Ovary (tissue), 9 donors: ENCODE results near the gene NGRN. TPM values are rescaled to one million over a fixed set of nuclear protein-coding genes. Genes with fewer than 3 reads are reported as not detected.
A peak's percentile ranks its signal among the peaks of the same experiment; 100 is the strongest.
"Not testable (repeated sequence)": the region's sequence is repeated elsewhere in the genome, so short reads cannot be mapped to it uniquely, and the experiment has no call there.

Experiments used
- DNase-seq, 5 donors: peaks; one replicate each; pipeline ENCODE4 v3.0.0-alpha.2; 2019 to 2020
- H3K27ac ChIP-seq, 2 donors: fragments of 200-600 bp; one replicate each; pipeline versions ENCODE4 v1.5.1 to v1.8.0; 2019 to 2022
- H3K27me3 ChIP-seq: fragments of 200-600 bp; one replicate; pipeline ENCODE4 v1.8.0; 2022
- H3K36me3 ChIP-seq: fragments of 200-600 bp; sonication (generic); one replicate; pipeline ENCODE4 v1.5.1; 2019
- H3K4me1 ChIP-seq: one replicate; pipeline ENCODE4 v1.8.1; 2013; ENCODE audit warnings: mild to moderate bottlenecking, moderate library complexity; ENCODE audit not compliant: insufficient read depth
- H3K4me3 ChIP-seq: fragments of 200-600 bp; sonication (generic); one replicate; pipeline ENCODE4 v1.5.1; 2017
- H3K9me3 ChIP-seq, 2 donors: fragments of 200-600 bp in 1 of 2; sonication (generic) in 1 of 2; one replicate each; pipeline versions ENCODE4 v1.5.1 to v1.8.1; 2013 to 2019; ENCODE audit warnings: mild to moderate bottlenecking in 1 of 2, moderate library complexity in 1 of 2
- CTCF ChIP-seq, 3 donors: fragments of 450-650 bp in 2 of 3; fragments of 200-600 bp in 1 of 3; IDR thresholded peaks; one replicate each; pipeline versions ENCODE4 v1.5.1 to v1.8.0; 2016 to 2022; ENCODE audit warnings: antibody characterized with exemption in 3 of 3, mild to moderate bottlenecking in 1 of 3
- EP300 ChIP-seq: sonication (generic); formaldehyde crosslinking; IDR thresholded peaks from one replicate; pipeline ENCODE4 v1.6.1; 2017; ENCODE audit warnings: antibody characterized with exemption
- POLR2A ChIP-seq: fragments of 450-650 bp; IDR thresholded peaks from one replicate; pipeline ENCODE4 v1.6.1; 2017; ENCODE audit warnings: antibody characterized with exemption, mild to moderate bottlenecking, moderate library complexity
- WGBS, 3 donors: extraction: QIAGEN DNeasy Blood & Tissue Kit in 1 of 3; methylation state at CpG; one replicate each; pipeline versions ENCODE4 v1.1.5 to v1.1.7; 2013 to 2017; 5-methylcytosine and 5-hydroxymethylcytosine counted together
- intact Hi-C, 4 donors: fragments of 100-400 bp; cut with DNase I; formaldehyde crosslinking; loops; one replicate each; pipeline versions ENCODE4 v1.11.0 to v1.15.1; 2022 to 2023
- polyA plus RNA-seq, 2 donors: library from polyadenylated mRNA; stranded (reverse); fragments of 200-250 nt in 1 of 2; fragments of 350-450 nt in 1 of 2; fragmentation: Illumina TruSeq in 1 of 2; extraction: RNeasy Lipid Tissue Mini Kit (QIAGEN cat#74804) in 1 of 2; gene quantifications; one replicate each; pipeline ENCODE4 v1.2.3, GENCODE V29; 2013 to 2014
- total RNA-seq, 7 donors: library from RNA; depleted of rRNA in 2 of 7; stranded (reverse); fragments of >200 nt in 2 of 7; fragmentation: NEBNext Ultra II Directional in 3 of 7; extraction: Animal tissue kit (Norgen Biotek cat#: 25700) in 3 of 7; gene quantifications; one replicate each; pipeline versions ENCODE4 v1.1.0 to v1.2.4, GENCODE V29; 2016 to 2023
- donor health status: DM: no; HTN: no; CAD: no; lungs with moderate emphysema.
- donor health status: DM: no; HTN: no; CAD: no.
- donor health status: Bipolar disorder and iron deficiency.
- donor health status: DM: yes; HTN: yes; CAD: no.
- donor health status: DM: no; HTN: no; CAD: no.
- donor health status: DM: yes; HTN: yes; CAD: no.

NGRN gene
- total and polyA plus RNA-seq, 9 donors, result 52.8 to 112 (median 86.0) TPM

- 94 to 97% (median 95%) methylated on average over 4 of the region's 4 CpGs for WGBS, 3 donors
- Histone ChIP-seq H3K4me1 (no peaks in the 10 kb centered on the region), H3K36me3 (no peaks in the 10 kb centered on the region), H3K9me3 (no peaks in the 10 kb centered on the region), H3K27me3 (no peaks in the 10 kb centered on the region), H3K27ac (no peak overlapping the region), H3K4me3 (no peak overlapping the region)
- no peak for DNase-seq
- intact Hi-C loops, result no loop called here
- TF ChIP-seq POLR2A (no peak), CTCF (IDR thresholded peaks at IDR 0.05) (no peak), EP300 (no peak)
Observed at GRCh38 chr15:90297021-90297420, 31.5 kb downstream of the NGRN start.

- TF ChIP-seq CTCF (IDR thresholded peaks at IDR 0.05) (no peak), EP300 (no peak), POLR2A (no peak)
- intact Hi-C loops, result no loop called here
- DNase-seq, result no peak
- Histone ChIP-seq H3K4me3 (no peak overlapping the region), H3K4me1 (no peaks in the 10 kb centered on the region), H3K27me3 (no peaks in the 10 kb centered on the region), H3K9me3 (no peaks in the 10 kb centered on the region), H3K27ac (no peak overlapping the region), H3K36me3 (no peaks in the 10 kb centered on the region)
- 75 to 80% (median 77%) methylated on average over 9 of the region's 9 CpGs for WGBS, 3 donors
Observed at GRCh38 chr15:90300541-90300940, 35.1 kb downstream of the NGRN start.

GRCh38 chr15:90300988-90301706 lies 35.7 kb downstream of the NGRN start:
- WGBS, 3 donors, result 64 to 73% (median 64%) methylated on average over 21 of the region's 21 CpGs
- Histone ChIP-seq H3K9me3 (no peaks in the 10 kb centered on the region), H3K4me1 (no peaks in the 10 kb centered on the region), H3K36me3 (no peaks in the 10 kb centered on the region), H3K27ac (no peak overlapping the region), H3K4me3 (no peak overlapping the region), H3K27me3 (no peaks in the 10 kb centered on the region)
- intact Hi-C loops, result no loop called here
- peak; percentile 33 to 61 (median 54) for DNase-seq
- TF ChIP-seq CTCF (IDR thresholded peaks at IDR 0.05) (peak in 2 of 3 donors; percentile 17 to 37), EP300 (no peak)

DNA sequence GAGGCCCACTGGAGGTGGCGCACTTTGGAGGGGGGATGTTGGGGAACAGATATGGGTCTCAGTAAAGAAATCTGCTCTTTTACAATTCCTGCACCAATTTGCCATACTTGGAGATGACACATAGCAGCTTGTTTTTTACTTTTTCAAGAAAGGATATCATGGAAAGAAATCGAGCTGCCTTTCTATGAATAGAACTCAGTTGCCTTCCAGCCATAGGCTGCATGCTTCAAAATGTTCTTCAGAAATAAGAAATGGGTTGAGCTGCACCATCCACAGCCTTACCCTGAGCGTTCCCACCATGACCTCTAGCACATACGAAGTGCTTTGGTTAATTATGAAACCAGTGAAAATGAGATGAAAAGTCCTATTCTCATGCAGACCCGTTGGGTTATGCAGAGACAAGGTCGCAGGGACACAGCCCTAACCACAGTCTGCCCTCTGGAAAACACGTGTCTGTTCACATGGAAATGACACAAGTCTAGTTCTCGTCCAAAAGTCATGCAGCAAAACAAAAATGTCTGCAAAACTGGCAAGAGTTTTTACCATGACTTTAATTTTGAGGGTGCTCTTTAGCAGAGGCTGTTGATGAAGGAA lies 36.3 kb downstream of the NGRN start:
- DNase-seq, result no peak
- WGBS, 3 donors, result 72 to 82% (median 78%) methylated on average over 8 of the region's 8 CpGs
- TF ChIP-seq POLR2A (no peak), CTCF (IDR thresholded peaks at IDR 0.05) (no peak), EP300 (no peak)
- Histone ChIP-seq H3K36me3 (no peaks in the 10 kb centered on the region), H3K9me3 (no peaks in the 10 kb centered on the region), H3K27ac (no peak overlapping the region), H3K27me3 (no peaks in the 10 kb centered on the region), H3K4me1 (no peaks in the 10 kb centered on the region), H3K4me3 (no peak overlapping the region)
- intact Hi-C loops, result no loop called here

GRCh38 chr15:90305355-90305754 lies 39.9 kb downstream of the NGRN start:
- H3K4me1 ChIP-seq, H3K27ac ChIP-seq, H3K27me3 ChIP-seq, H3K9me3 ChIP-seq, intact Hi-C loops, H3K36me3 ChIP-seq, DNase-seq, H3K4me3 ChIP-seq: not testable (repeated sequence)
- WGBS, 3 donors, result 93 to 95% (median 94%) methylated on average over 14 of the region's 14 CpGs
